HepG2 (cell line): ENCODE measurements around the gene SLC2A14. TPM values are rescaled to one million over a fixed set of nuclear protein-coding genes. Genes with fewer than 3 reads are reported as not detected.

ENCODE experiments used
- ATAC-seq: fragments of 200-7000 bp; cut with Tn5 transposase; 3 replicates; pipeline ENCODE4 v1.9.1; 2020; ENCODE audit warnings: mild to moderate bottlenecking, moderate library complexity
- BruUV-seq: library from RNA; stranded (reverse); fragments of 400-500 nt; replicated peaks from 2 replicates; lab custom pipeline; 2021; lab: Mats Ljungman, UMichigan
- CTCF ChIA-PET: fragments of 300-600 bp; formaldehyde crosslinking; extraction: SDS; loops from one replicate; lab custom pipeline; 2021; ENCODE audit warnings: low total read pairs, inconsistent platforms, low intra/inter-chr PET ratio; lab: Yijun Ruan, JAX
- POLR2A ChIA-PET: fragments of 350-600 bp; sonication (Branson Sonifier 250); formaldehyde crosslinking; loops from one replicate; lab custom pipeline; 2020; ENCODE audit warnings: antibody characterized with exemption, inconsistent platforms; lab: Yijun Ruan, JAX
- DNase-seq: peaks from one replicate; pipeline ENCODE4 v3.0.0-alpha.2; 2015; ENCODE audit warnings: low spot score
- FAIRE-seq: peaks from 3 replicates; lab custom pipeline; 2011; peaks lifted over from hg19 to GRCh38; lab: Jason Lieb, UNC
- H2AFZ ChIP-seq: one replicate; pipeline ENCODE4 v1.6.1; 2011; ENCODE audit warnings: low read length, inconsistent platforms
- H3K27ac ChIP-seq: fragments of 300-600 bp; 3 replicates; pipeline ENCODE4 v1.8.0; 2011; ENCODE audit warnings: mixed run types, mild to moderate bottlenecking, mixed read lengths, low read length, inconsistent platforms; ENCODE audit not compliant: insufficient read depth; ENCODE audit errors: extremely low read length
- H3K27me3 ChIP-seq, 2 experiments: fragments of 200-600 bp in 1 of 2; 2 replicates in 1 of 2; 3 replicates in 1 of 2; pipeline versions ENCODE4 v1.6.0 to v1.8.0; 2011; ENCODE audit warnings: low read length in 2 of 2, mild to moderate bottlenecking in 2 of 2, moderate library complexity in 2 of 2, inconsistent platforms in 1 of 2; ENCODE audit not compliant: insufficient read depth in 2 of 2, control insufficient read depth in 1 of 2
- H3K36me3 ChIP-seq, 2 experiments: fragments of 200-600 bp in 1 of 2; replicated peaks in 1 of 2; 2 replicates in 1 of 2; 3 replicates in 1 of 2; pipeline versions ENCODE4 v1.5.1 to v1.8.0; 2011; ENCODE audit warnings: low read length in 2 of 2, inconsistent platforms in 1 of 2; ENCODE audit not compliant: insufficient read depth in 2 of 2, control insufficient read depth in 1 of 2
- H3K4me1 ChIP-seq: 2 replicates; pipeline ENCODE4 v1.5.1; 2012; ENCODE audit warnings: low read length, inconsistent platforms; ENCODE audit not compliant: insufficient read depth
- H3K4me2 ChIP-seq: 2 replicates; pipeline ENCODE4 v1.6.0; 2011; ENCODE audit warnings: low read depth, low read length, inconsistent platforms
- H3K4me3 ChIP-seq, 3 experiments: fragments of 200-600 bp in 1 of 3; sonication (generic), shearing (Covaris generic) in 1 of 3; replicated peaks in 1 of 3; 2 replicates each; pipeline ENCODE4 v1.5.1; 2011 to 2016; ENCODE audit warnings: low read length in 3 of 3, inconsistent platforms in 2 of 3, low read depth in 2 of 3, mild to moderate bottlenecking in 2 of 3, control low read depth in 1 of 3, mixed read lengths in 1 of 3; ENCODE audit not compliant: insufficient read depth in 1 of 3
- H3K79me2 ChIP-seq: one replicate; pipeline ENCODE4 v1.6.1; 2011; ENCODE audit warnings: low read length, inconsistent platforms; ENCODE audit not compliant: insufficient read depth
- H3K9ac ChIP-seq: 2 replicates; pipeline ENCODE4 v1.6.0; 2011; ENCODE audit warnings: mild to moderate bottlenecking, low read depth, low read length, inconsistent platforms; ENCODE audit not compliant: insufficient read depth
- H3K9me3 ChIP-seq: 2 replicates; pipeline ENCODE4 v1.5.1; 2012; ENCODE audit warnings: mild to moderate bottlenecking, low read length
- H4K20me1 ChIP-seq: 2 replicates; pipeline ENCODE4 v1.6.0; 2011; ENCODE audit warnings: inconsistent platforms, mild to moderate bottlenecking, low read length, moderate library complexity; ENCODE audit not compliant: insufficient read depth
- AHR ChIP-seq: IDR thresholded peaks from 2 replicates; pipeline ENCODE4 v1.6.1; 2018; ENCODE audit warnings: missing genetic modification reagents, missing compliant biosample characterization
- ARNTL ChIP-seq: sonication (generic); formaldehyde crosslinking; IDR thresholded peaks from 2 replicates; pipeline ENCODE4 v1.4.0; 2020; ENCODE audit warnings: mild to moderate bottlenecking, missing genetic modification reagents
- BCL6 ChIP-seq: IDR thresholded peaks from 2 replicates; pipeline ENCODE4 v1.6.1; 2016; ENCODE audit warnings: missing genetic modification reagents, missing compliant biosample characterization
- ELK4 ChIP-seq: sonication (generic); formaldehyde crosslinking; IDR thresholded peaks from 2 replicates; pipeline ENCODE4 v1.9.0; 2021; ENCODE audit warnings: missing genetic modification reagents, borderline replicate concordance
- HNF4G ChIP-seq, 2 experiments: sonication (generic) in 1 of 2; formaldehyde crosslinking in 1 of 2; IDR thresholded peaks; 2 replicates each; pipeline versions ENCODE4 v1.4.0 to v1.6.1; 2011 to 2020; ENCODE audit warnings: borderline replicate concordance in 2 of 2, low read depth in 2 of 2, mild to moderate bottlenecking in 2 of 2, low read length in 1 of 2, missing genetic modification reagents in 1 of 2, moderate library complexity in 1 of 2
- ISL2 ChIP-seq: sonication (generic); formaldehyde crosslinking; IDR thresholded peaks from 2 replicates; pipeline ENCODE4 v1.5.0; 2020; ENCODE audit warnings: missing genetic modification reagents
- KAT7 ChIP-seq: IDR thresholded peaks from 2 replicates; pipeline ENCODE4 v1.6.1; 2018; ENCODE audit warnings: borderline replicate concordance, missing compliant biosample characterization
- LCORL ChIP-seq, 2 experiments: fragments of 450-650 bp in 1 of 2; sonication (generic) in 1 of 2; formaldehyde crosslinking in 1 of 2; IDR thresholded peaks; 2 replicates each; pipeline versions ENCODE4 v1.5.0 to v1.6.1; 2017 to 2020; ENCODE audit warnings: antibody characterized with exemption in 1 of 2, missing genetic modification reagents in 1 of 2
- MAFK ChIP-seq, 2 experiments: IDR thresholded peaks in 1 of 2; conservative IDR thresholded peaks in 1 of 2; 2 replicates each; pipeline ENCODE4 v1.6.1; 2011; ENCODE audit warnings: improper control_type of control experiment in 2 of 2, low read length in 2 of 2
- MZF1 ChIP-seq: sonication (generic); formaldehyde crosslinking; IDR thresholded peaks from 2 replicates; pipeline ENCODE4 v1.8.1; 2023; ENCODE audit warnings: mild to moderate bottlenecking, missing genetic modification reagents, borderline replicate concordance
- NR2F2 ChIP-seq: IDR thresholded peaks from 2 replicates; pipeline ENCODE4 v1.6.1; 2012; ENCODE audit warnings: low read depth, inconsistent platforms, borderline replicate concordance
- SAP130 ChIP-seq: IDR thresholded peaks from 2 replicates; pipeline ENCODE4 v1.6.1; 2016; ENCODE audit warnings: low read depth
- TEAD3 ChIP-seq: optimal IDR thresholded peaks from 2 replicates; pipeline ENCODE3; 2016; ENCODE audit warnings: borderline replicate concordance
- THAP11 ChIP-seq: IDR thresholded peaks from 2 replicates; pipeline ENCODE4 v1.6.1; 2016; ENCODE audit warnings: missing biosample characterization, missing genetic modification reagents
- ZBTB33 ChIP-seq: sonication (generic); formaldehyde crosslinking; IDR thresholded peaks from 2 replicates; pipeline ENCODE4 v1.4.0; 2020; ENCODE audit warnings: missing genetic modification reagents
- ZBTB42 ChIP-seq: sonication (generic); formaldehyde crosslinking; IDR thresholded peaks from 2 replicates; pipeline ENCODE4 v1.5.0; 2020; ENCODE audit warnings: mild to moderate bottlenecking, missing genetic modification reagents
- ZNF331 ChIP-seq: sonication (generic); formaldehyde crosslinking; IDR thresholded peaks from 2 replicates; pipeline ENCODE4 v1.4.0; 2020; ENCODE audit warnings: missing genetic modification reagents
- WGBS: methylation state at CpG from one replicate; pipeline ENCODE4 v1.1.6; 2017; ENCODE audit warnings: low lambda C conversion rate; 5-methylcytosine and 5-hydroxymethylcytosine counted together
- in situ Hi-C: cut with HindIII; loops from 2 replicates; pipeline ENCODE4 v1.10.0; 2017; ENCODE audit warnings: low pct_unique_long_range_greater_than_20kb; ENCODE audit not compliant: extremely low pct_ligation_motif_present
- intact Hi-C: fragments of 100-400 bp; cut with micrococcal nuclease; formaldehyde crosslinking; loops from one replicate; pipeline ENCODE4 v1.10.0; 2022; ENCODE audit not compliant: unreplicated experiment
- polyA plus RNA-seq, 8 experiments: library from polyadenylated mRNA; depleted of rRNA in 3 of 8; stranded (reverse) in 7 of 8; unstranded in 1 of 8; fragments of >200 nt; fragmentation: Illumina TruSeq in 4 of 8; extraction: Trizol in 4 of 8; gene quantifications; 2 replicates each; pipeline versions ENCODE4 v1.2.1 to v1.2.3, GENCODE V29; 2011 to 2016; ENCODE audit warnings: low read depth in 4 of 8, missing spikeins in 1 of 8, mixed read lengths in 1 of 8; ENCODE audit not compliant: insufficient read depth in 1 of 8
- total RNA-seq, 5 experiments: library from RNA; depleted of rRNA; stranded (reverse); fragments of >200 nt; fragmentation: Illumina TruSeq; extraction: Trizol; gene quantifications; 2 replicates each; pipeline ENCODE4 v1.2.3, GENCODE V29; 2016; ENCODE audit warnings: low read depth in 1 of 5
- TF ChIP-seq, protein P1 (sequence below): sonication (generic); formaldehyde crosslinking; conservative IDR thresholded peaks from 2 replicates; pipeline ENCODE4 v1.4.0; 2020; ENCODE audit warnings: missing genetic modification reagents

Gene SLC2A14
- total and polyA plus RNA-seq, 2 of the 13 experiments (the other 11 are each of a cell fraction or from before 2014, with no cell fraction given): 7.7 to 39.0 TPM

DNA sequence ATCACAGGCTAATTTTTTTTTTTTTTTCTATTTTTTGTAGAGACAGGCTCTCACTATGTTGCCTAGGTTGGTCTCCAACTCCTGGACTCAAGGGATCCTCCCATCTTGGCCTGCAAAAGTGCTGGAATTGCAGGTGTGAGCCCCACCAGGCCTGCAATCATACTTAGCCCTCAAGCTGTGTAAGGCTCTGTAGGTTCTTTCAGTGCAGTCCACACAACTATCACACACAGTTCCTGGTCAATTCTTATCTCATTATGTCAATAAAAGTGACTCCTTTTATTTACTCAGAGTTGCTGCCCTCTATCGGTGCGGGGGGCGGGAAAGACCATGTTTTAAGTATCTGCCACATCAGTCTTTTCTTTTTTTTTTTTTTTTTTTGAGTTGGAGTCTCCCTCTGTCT, 34.3 kb upstream of the SLC2A14 start:
- no peaks in the 10 kb centered on the region for H4K20me1 ChIP-seq
- intact Hi-C loops (loop anchor here (1.0 to 2.0 kb wide), 3 partner anchors 17 to 47 kb away; no protein-coding TSS in a partner anchor), in situ Hi-C loops (no loop called here)
- peak; percentile 97 for DNase-seq
- no peaks in the 10 kb centered on the region for H3K27me3 ChIP-seq
- peak overlapping the region; percentile 50; the same call in 1 of the 2 replicates for H3K9ac ChIP-seq
- no peak overlapping the region for H3K4me3 ChIP-seq
- peaks cover 48% of the 10 kb centered on the region for H3K4me1 ChIP-seq
- H3K4me2 ChIP-seq: peak overlapping the region; percentile 47
- H3K9me3 ChIP-seq: no peaks in the 10 kb centered on the region
- ChIA-PET POLR2A (interaction anchor here (0.6 to 4.8 kb wide), 7 partner anchors 16 to 1039 kb away, joined by 3 to 58 read pairs (median 4); no protein-coding TSS in a partner anchor), CTCF (interaction anchor here (1.2 to 1.8 kb wide), 2 partner anchors 26 to 46 kb away, joined by 4 to 16 read pairs; no protein-coding TSS in a partner anchor)
- H3K27ac ChIP-seq: peak overlapping the region; percentile 78
- WGBS: 1% methylated on average over 3 of the region's 3 CpGs
- no peak overlapping the region for H2AFZ ChIP-seq
- BruUV-seq: no TSS peak
- peak; percentile 97 for ATAC-seq
- FAIRE-seq: peak; percentile 83
- H3K36me3 ChIP-seq: no peaks in the 10 kb centered on the region
- no peaks in the 10 kb centered on the region for H3K79me2 ChIP-seq
- TF ChIP-seq MZF1 (CRISPR knock-in tag) (no peak), AHR (CRISPR knock-in tag) (no peak), MAFK (conservative IDR thresholded peaks at IDR 0.05 in 1 of 2, IDR thresholded peaks at IDR 0.05 in 1 of 2; ENCODE audit: low read length in 2 of 2) (no peak), LCORL (IDR thresholded peaks at IDR 0.05) (no peak), LCORL (CRISPR knock-in tag; IDR thresholded peaks at IDR 0.05) (no peak; the same call in 1 of the 2 replicates), TEAD3 (CRISPR knock-in tag) (peak; percentile 62), ZNF331 (CRISPR knock-in tag) (peak; percentile 65; the same call in 1 of the 2 replicates), ISL2 (peak; percentile 90), BCL6 (CRISPR knock-in tag) (peak; percentile 71; the same call in 1 of the 2 replicates), THAP11 (CRISPR knock-in tag) (peak; percentile 58; the same call in 1 of the 2 replicates), SAP130 (CRISPR knock-in tag) (peak; percentile 83), KAT7 (CRISPR knock-in tag) (no peak), ARNTL (CRISPR knock-in tag) (peak; percentile 42; the same call in 1 of the 2 replicates), ELK4 (no peak), ZBTB42 (no peak), ZBTB33 (0 out of 2 replicates have a peak, but pooled peaks have one; percentile 47), NR2F2 (peak; percentile 68; the same call in 1 of the 2 replicates), HNF4G (IDR thresholded peaks at IDR 0.05; ENCODE audit: borderline replicate concordance, low read depth, low read length) (no peak), HNF4G (CRISPR knock-in tag; IDR thresholded peaks at IDR 0.05; ENCODE audit: borderline replicate concordance, low read depth) (no peak)
- TF ChIP-seq, protein P1, sequence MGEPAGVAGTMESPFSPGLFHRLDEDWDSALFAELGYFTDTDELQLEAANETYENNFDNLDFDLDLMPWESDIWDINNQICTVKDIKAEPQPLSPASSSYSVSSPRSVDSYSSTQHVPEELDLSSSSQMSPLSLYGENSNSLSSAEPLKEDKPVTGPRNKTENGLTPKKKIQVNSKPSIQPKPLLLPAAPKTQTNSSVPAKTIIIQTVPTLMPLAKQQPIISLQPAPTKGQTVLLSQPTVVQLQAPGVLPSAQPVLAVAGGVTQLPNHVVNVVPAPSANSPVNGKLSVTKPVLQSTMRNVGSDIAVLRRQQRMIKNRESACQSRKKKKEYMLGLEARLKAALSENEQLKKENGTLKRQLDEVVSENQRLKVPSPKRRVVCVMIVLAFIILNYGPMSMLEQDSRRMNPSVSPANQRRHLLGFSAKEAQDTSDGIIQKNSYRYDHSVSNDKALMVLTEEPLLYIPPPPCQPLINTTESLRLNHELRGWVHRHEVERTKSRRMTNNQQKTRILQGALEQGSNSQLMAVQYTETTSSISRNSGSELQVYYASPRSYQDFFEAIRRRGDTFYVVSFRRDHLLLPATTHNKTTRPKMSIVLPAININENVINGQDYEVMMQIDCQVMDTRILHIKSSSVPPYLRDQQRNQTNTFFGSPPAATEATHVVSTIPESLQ: no peak
